GM18498 (cell line): ENCODE results near the gene SHBG.

ENCODE experiments used
- ATAC-seq: cut with Tn5 transposase; IDR thresholded peaks from one replicate; pipeline ENCODE4 v1.9.1; 2021; ENCODE audit warnings: mild to moderate bottlenecking, moderate library complexity; ENCODE audit not compliant: unreplicated experiment

The SHBG gene

DNA sequence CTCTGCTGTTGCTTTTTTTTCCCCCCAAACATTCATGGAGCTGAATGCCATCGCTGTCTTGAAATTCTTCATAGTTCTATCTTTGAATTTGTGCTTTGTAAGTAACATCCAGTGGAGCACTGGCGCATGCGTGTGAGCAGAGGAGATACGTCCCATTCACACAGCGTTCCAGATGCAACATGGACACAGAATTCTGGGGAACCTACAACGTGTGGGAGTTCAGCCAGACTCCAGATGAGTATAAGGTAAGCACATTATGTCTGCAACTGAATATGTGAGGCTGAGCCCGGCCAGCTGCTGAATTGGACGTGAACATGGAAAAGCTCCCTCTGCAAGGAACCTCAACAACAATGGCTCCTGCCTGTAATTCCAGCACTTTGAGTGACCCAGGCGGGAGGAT lies 16.5 kb downstream of the SHBG start:
- ATAC-seq, result no peak

DNA sequence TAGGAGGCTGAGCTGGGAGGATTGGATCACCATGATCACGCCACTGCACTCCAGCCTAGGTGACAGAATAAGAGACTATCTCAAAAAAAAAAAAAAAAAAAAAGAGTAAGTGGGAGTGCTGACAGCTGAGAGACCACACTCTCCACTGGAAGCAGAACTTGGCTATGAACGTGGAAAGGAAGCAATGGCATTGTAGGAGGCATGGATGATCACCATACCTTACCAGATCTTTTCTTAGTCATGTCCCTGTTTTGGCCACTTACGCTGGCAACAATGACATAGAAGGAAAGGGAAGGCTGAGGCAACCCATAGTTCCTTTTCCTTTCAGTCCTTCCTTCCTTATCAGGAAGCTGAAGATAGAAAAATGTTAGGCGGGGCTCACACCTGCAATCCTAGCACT lies 17.1 kb downstream of the SHBG start:
- no peak for ATAC-seq

DNA sequence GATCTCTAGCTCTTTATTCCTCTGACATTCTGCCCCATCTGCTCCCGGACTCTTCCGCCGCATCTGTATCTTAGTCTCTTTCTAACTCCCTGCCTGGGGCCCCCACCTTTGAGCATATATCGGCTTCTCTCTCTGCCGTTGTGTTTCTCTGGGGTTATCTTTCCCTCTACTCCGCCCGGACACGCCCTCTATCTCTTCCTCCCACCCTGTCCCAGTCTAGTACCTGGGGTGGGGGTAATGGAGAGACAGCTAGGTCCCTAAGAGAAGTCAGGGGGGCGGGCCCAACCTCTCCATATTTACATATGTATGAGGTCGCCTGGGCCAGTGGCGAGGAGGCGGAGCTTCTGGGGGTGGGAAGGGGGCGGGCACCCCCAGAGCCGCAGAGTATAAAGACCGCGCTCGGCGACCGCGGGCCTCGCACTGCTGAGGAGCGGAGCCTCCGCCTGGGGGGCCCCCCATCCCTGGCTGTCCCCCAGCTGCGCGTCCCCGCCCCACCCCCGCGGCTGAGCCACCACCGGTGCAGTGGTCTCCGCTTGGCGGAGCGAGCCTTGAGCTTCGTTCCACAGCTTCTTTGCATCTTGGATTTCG lies 20.7 kb downstream of the SHBG start, which contains the start of gene ATP1B2:
ATP1B2 (plus strand) TSS at position 418 of the 588 bp plus-strand sequence. CDS start 593 bp downstream, outside the sequence.
- ATAC-seq, result peak; percentile 56

DNA sequence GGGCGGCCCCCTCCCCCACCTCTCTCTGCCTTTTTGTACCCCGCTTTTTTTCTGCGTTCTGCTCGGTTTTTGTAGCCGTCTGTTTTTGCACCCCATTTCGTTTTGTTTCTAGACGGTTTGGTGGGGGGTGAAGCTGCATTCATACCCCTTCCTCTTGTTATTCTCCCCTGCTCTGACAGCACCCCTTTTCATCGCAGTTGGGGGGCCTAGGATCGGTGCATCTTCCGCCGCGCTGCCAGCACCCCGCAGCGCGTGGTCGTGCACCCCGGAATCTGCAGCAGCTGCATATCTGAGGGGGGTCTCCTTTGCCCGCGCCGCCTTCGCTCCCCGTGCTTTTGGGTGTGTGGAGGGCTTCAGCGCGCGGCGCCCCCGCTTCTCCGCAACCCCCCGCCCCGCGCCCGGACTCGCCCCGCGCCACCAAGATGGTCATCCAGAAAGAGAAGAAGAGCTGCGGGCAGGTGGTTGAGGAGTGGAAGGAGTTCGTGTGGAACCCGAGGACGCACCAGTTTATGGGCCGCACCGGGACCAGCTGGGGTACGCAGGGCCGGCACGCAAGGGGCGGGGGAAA lies 21.2 kb downstream of the SHBG start:
- no peak for ATAC-seq

DNA sequence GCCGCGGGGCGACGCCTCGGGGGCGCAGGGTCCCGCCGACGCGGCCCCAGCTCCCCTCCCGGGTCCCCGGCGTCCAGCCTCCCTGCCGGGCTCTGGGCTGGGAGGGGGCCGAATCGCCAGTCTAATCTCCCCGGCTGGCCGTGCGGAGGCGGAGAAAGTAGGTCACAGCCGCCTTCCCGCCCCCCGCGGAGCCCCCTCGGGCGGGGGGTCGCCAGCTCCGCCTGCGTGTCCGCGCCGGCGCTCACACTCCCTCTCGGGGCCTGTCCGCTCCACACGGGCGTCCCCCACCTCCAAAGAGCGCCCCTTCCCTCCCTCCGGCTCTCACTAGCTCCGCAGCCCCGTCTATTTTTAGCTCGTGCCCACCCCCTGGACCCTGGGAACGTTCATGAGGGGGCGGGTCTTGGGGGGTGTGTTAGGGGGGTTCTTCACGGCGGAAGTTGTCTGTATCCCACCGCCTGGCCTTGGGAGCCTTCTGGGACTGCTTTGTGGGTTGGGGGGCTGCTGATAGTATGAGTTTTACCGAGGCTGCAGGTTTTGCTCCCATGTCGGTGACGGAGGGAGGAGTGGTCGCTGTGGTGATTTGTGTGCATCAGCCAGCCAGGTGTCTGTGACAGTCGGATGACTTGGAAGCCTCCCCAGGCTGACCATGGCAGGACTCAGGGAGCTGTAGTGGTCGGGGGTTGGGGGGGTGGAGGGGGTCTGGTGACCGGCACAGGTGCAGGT lies 21.9 kb downstream of the SHBG start:
- no peak for ATAC-seq

DNA sequence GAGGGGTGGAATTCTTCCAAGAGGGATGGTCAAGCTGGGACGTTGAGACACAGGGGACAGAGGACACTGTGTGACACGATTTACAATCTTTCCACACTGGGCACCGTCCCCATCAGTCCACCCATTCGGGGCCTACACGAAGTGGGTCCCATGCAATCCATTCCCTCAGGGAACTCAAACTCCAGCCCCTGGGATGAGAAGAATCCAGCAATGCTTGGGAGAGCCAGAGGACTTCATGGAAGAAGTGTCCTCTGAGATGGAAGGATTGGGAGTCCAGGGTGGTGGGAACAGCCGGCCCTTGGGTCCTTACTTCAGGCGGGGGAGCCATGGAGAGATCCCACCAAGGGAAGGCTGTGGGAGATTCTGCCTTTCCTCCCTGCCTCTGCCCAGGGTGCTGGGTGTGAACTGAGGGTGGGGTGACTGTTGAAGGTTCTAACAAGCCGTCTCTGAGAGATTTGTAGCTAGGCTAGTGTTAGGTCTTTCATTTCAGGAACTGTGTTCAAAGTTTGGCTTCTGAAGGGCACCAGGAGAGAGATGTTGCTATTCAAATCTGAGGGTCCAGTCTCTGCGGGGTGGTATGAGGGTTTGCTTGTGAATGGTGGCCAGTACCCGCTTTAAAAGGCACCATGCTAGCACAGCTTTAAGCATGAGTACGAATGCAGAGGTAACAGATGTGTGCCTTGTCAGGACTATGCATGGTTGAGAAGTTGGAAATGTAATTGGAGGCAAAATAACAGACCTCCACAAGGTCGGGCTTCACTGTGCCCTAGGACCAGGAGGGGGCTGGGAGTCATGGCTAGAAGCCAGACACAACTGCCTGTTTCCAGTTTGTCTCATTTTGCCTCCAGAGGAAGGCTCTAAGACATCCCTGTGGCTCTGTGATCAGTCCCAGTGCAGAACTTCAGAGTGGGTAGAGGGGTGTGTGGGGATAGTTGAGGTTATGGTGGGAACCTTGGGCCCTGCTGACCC lies 22.7 kb downstream of the SHBG start:
- ATAC-seq, result no peak

GRCh38 chr17:7654832-7655540 lies 25.1 kb downstream of the SHBG start:
- ATAC-seq, result no peak

DNA sequence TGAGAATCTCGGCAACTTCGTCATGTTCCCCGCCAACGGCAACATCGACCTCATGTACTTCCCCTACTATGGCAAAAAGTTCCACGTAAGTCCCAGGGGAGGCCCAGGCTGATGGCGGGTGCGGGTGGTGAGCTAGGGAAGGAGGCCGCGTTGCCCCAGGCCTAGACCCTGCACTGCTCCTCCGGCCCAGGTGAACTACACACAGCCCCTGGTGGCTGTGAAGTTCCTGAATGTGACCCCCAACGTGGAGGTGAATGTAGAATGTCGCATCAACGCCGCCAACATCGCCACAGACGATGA lies 25.6 kb downstream of the SHBG start:
- no peak for ATAC-seq

DNA sequence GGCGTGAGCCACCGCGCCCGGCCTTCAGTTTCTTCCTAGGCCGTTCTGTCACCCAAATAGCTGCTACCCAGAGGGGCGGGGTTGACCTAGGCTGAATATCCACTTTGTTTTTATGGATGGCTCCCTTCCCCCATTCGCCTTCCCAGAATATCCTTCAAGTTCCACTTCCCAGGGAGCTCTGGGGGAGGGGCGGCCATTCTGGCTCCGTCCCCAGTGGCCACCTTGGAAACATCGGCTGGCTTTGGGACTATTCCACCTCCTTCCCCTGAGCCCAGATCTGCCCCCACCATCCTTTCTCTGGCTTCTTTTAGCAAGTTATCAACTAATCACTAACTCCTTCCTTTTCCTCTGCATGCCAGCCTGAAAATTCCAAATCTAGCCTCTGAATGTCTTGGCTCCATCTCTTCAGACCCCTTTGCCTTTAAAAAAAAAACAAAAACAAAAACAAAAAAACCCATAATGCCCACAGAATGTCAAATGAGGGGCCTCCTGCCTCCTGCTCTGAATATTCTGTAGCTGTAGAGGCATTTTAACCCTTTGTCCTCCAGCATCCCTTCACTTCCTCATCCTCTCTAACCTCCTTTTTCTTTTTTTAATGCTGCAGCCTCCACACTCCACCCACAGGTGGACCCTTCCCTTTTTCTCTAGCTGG lies 27.1 kb downstream of the SHBG start:
- ATAC-seq, result no peak

- ATAC-seq, result no peak
Observed at GRCh38 chr17:7667656-7668406, 37.9 kb downstream of the SHBG start.

DNA sequence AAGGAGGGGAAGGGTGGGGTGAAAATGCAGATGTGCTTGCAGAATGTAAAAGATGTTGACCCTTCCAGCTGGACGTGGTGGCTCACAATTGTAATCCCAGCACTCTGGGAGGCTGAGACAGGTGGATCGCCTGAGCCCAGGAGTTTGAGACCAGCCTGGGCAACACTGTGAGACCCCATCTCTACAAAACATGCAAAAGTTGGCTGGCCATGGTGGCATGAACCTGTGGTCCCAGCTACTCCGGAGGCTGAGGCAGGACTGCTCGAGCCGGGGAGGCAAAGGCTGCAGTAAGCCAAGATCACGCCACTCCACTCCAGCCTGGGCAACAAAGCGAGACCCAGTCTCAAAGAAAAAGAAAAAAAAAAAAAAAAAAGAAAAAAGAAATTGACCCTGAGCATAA lies 38.5 kb downstream of the SHBG start:
- ATAC-seq, result no peak

DNA sequence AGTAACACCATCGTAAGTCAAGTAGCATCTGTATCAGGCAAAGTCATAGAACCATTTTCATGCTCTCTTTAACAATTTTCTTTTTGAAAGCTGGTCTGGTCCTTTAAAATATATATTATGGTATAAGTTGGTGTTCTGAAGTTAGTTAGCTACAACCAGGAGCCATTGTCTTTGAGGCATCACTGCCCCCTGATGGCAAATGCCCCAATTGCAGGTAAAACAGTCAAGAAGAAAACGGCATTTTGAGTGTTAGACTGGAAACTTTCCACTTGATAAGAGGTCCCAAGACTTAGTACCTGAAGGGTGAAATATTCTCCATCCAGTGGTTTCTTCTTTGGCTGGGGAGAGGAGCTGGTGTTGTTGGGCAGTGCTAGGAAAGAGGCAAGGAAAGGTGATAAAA lies 43.3 kb downstream of the SHBG start:
- no peak for ATAC-seq

GRCh38 chr17:7674934-7675333 lies 45.0 kb downstream of the SHBG start:
- no peak for ATAC-seq

GRCh38 chr17:7676533-7676932 lies 46.6 kb downstream of the SHBG start:
- ATAC-seq, result no peak

- no peak for ATAC-seq
Observed at GRCh38 chr17:7677388-7678067, 47.6 kb downstream of the SHBG start.
